NCI-H524 treated with DMSO at 0.1 percent for 48 hours (cell line): ENCODE data around the gene GDNF.
"Not testable (repeated sequence)": the region's sequence is repeated elsewhere in the genome, so short reads cannot be mapped to it uniquely, and the experiment has no call there.

ENCODE experiments used
- DNase-seq: peaks from one replicate; lab custom pipeline; 2025; lab: John Stamatoyannopoulos, UW

GDNF gene, protein sequence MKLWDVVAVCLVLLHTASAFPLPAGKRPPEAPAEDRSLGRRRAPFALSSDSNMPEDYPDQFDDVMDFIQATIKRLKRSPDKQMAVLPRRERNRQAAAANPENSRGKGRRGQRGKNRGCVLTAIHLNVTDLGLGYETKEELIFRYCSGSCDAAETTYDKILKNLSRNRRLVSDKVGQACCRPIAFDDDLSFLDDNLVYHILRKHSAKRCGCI

DNA sequence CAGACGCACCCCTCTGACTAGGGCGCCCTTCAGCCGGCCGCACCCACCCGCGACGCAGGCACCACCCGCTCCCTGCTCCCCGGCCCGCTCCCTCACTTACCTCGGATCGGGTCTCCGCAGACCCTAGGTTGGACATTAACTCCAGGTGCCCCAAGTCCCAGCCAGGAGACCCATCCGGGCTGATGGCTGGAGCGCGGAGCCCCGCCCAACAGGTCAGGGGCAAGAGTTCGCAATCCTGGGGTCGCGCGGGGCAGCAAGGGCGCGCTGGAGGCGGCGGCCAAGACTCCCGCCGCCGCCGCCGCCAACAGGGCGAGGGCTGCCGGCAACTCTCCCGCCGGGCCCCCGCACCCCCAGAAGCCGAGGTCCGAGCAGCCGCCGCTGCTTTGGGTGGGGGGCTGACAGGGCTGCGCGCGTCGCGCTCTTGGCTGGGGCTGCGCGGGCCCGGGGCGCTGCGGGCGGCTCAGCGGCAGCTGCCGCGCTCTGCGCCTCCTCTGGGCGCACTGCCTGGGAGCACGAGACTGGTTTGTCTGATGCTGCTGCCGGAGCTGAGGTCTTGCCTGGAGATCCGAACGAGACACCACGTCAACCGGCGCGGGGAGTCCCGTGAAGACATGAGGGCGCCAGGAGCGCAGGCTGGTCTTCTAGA lies at the start of gene GDNF:
TSS of gene GDNF (minus strand) at position 635 of the 646 bp plus-strand sequence. CDS start 5,245 bp downstream, outside the sequence.
- peak; percentile 12 for DNase-seq

DNA sequence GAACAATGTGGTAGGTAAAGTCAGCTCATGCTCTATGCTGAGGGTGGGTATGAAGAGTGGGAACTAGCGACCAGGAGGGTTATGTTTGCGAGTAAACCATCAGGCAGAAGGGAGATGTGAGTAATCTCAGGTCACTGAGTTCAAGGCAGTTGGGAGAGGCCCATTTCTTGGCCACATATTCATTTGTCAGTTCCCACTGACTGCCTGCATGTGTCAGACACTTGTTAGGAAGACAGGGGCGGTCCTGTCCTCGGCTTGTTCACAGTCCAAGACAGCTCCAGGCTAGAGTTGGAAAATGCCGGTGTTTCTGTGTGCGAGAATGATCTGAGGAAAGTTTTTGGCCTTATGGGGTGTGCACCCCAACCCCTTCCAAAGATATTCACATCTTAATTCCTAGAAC lies 48.6 kb upstream of the GDNF start:
- DNase-seq = no peak

DNA sequence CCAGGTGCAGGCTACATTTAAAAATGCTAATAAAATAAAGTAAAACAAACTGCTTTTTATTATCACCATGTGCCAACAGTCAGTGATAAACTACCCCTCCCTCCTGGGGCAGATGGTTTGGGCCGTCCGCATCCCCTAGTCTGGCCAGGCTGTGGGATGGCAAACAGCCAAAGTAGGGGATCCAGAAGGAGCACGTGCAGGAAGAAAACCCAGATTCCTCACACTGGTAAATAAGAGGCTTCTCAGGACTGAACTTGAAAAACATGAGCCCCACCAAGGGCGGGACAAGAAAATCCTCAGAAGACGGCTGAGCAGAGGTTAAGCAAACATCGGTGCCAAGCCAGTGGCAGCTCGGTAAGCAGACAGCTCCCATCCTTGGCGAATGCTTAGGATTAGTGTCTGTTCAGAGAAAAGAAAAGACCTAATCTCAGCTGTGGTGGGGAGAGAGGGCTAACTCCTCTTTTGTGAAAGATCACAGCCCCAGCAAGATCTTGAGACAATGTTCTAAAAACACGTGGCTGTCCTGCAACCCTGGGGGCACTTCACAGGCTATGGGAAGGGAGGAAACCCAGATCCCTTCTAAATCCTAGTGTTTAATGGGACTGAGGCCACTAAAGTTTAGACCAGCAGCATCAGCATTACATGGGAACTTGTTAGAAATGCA lies 46.5 kb upstream of the GDNF start:
- peak; percentile 73 for DNase-seq

DNA sequence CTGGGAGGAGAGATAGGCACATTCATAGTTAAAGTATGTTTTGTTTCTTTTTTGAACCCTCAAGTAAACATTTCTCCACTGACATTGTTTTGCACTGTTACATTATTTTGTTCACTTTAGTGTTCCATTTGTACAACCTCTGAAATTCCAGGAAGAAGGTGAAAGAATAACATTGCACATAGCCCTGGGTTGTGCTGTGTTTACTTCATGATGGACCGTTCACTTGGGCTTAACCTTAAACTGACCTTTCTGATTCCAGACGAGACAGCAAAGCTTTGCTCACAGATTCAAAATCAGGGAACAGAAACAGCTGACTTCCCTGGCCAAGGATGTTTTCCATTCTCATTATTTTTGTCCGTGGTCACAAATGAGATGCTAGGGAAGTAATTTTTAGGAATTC lies 42.8 kb upstream of the GDNF start:
- DNase-seq = no peak

GRCh38 chr5:37881359-37881758 lies 41.5 kb upstream of the GDNF start:
- DNase-seq = no peak

DNA sequence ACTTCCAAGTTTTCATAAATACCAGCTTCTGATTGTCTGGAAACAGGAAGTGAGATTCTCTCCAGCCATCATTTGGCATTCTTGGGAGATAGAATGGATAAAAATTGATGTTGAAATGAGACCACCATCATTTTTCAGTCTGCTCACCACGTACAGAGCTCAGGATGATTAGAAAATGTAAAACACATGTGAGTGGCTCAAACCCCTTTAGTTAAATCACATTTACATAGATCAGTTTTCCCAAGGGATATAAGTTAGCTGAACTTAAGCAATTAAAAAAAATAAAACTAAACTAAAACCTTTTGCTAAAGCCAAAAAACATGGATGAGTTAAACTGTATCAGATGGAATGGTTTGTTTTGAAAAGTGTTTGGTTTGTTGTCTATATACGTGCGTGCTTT lies 37.1 kb upstream of the GDNF start:
- DNase-seq = no peak

- no peak for DNase-seq
Observed at GRCh38 chr5:37876245-37876644, 36.4 kb upstream of the GDNF start.

DNA sequence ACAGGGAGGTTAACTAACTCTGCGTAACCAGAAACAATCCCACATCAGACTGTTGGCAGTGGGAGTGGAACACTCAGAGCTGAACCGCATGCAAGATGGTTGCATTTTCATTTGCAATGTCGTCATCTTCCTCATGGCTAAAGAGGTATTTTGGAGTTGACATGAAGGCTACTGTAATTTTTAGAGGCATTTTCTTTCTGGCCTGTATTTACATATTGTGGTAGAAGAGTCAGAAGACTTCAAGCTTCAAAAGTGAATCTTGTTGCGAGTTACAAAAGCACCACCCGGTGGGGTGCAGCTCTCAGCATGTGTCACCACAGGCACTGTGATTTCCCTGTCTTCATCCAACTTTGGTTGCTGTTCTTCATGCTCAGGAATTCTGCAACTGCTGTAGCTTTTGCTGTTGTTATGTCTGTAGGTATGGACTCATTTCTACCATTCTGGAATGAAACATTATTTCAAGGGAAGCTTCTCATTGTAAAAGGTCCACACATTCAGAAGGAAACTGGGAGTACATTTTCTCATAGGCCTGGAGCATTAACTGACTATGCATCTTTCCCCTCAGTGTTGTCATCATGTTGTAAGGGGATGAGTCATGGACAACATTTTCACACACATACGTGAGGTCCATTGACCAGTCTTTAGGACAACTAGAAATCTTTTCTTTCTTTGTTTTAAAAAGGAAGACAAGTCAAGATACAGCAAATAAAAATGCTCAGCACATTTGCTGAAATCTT lies 35.4 kb upstream of the GDNF start:
- DNase-seq = no peak

DNA sequence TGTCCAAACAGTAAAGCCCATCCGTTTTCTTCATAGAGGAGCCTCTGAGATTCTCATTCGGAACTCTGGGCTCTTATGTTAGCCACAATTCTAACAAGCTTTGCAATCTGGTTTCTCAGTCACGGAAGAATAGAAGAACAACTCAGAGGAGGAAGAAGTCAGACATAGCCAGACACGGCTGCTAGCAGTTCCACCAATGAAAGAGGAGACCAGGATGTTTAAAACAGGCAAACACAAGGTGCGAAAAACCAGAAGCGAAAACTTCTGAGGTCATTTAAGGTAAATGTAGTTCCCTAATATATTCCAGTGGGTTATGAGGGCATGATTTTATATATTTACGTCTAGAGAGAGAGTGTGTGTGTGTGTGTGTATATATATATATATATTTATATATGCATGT lies 34.1 kb upstream of the GDNF start:
- no peak for DNase-seq

GRCh38 chr5:37871023-37871815 lies 31.4 kb upstream of the GDNF start:
- no peak for DNase-seq

- DNase-seq = no peak
Observed at GRCh38 chr5:37869216-37869615, 29.4 kb upstream of the GDNF start.

GRCh38 chr5:37867654-37868053 lies 27.8 kb upstream of the GDNF start:
- no peak for DNase-seq

GRCh38 chr5:37862907-37863306 lies 23.1 kb upstream of the GDNF start:
- DNase-seq = not testable (repeated sequence)

- DNase-seq = no peak
Observed at GRCh38 chr5:37860206-37860605, 20.4 kb upstream of the GDNF start.

DNA sequence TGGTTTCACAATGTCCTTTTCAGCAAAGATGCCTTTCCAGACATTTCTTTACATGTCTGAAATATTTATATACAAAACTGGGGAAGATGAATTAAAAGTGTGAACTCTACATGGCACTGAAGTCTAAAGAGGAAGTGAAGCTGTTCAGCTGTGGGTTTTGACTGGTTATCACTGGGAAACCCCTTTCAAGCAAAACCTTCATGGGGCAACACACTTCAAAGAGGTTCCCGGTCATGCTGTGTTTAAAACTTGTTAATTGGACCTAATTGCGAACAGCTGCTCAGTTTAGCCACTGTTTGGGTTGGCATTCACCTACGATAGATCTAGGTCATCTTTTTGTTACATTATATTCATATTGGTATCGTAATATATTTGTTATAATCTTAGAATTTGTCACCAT lies 20.0 kb upstream of the GDNF start:
- no peak for DNase-seq

DNA sequence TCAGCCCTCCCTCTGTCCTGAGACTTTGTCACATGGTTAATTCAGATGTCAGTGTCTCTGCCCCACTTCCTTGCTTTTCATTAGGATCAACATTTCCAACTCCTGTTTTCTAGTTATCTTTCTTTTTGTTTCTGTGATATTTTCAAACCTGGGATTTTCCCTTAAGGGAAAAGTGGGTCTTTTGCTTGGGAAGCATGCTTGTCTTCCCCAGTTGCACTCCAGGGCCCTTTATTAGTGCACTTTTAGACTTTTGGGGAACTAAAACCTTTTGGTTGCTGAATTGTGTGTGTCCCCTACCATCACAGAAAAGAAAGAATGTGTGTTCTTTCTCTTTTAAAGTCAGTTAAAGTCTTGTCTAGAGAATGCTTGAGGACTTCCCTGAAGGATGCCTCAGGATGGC lies 18.4 kb upstream of the GDNF start:
- DNase-seq = no peak

DNA sequence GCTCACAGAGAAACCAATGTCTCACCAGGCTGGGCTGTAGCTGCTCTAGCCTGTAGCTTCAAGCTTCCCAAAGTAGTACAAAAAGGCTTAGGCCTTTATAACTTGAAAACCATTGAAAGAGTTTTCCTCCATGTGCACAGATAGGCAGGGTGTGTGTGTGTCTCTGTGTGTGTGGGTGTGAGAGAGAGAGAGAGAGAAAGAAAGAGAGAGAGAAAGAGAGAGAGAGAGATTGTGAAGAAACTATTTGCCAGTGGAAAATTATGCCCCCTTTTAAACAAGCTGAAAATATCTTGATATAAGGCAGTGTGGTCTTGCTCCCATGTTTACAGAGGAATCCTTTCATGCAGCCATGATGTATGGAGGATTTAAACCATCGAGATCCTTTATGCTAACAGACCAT lies 17.9 kb upstream of the GDNF start:
- DNase-seq = no peak

GRCh38 chr5:37855438-37855837 lies 15.6 kb upstream of the GDNF start:
- no peak for DNase-seq

DNA sequence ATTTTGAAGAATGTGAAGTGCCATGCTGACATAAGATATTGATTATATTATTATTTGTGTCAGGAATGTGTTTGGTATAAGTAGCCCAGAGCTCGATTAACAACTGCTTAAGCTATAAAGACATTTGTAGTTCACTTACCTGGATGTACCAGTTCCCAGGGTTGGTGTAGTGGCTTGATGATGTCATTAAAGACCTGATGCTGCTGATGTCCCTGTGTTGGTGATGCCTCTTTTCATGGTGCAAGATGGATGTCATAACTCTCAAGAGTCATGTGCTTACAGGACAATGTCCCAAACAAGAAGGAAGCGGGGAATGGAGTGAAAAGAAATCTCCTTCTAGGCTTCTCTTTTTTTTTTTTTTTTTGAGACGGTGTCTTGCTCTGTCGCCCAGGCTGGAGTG lies 11.5 kb upstream of the GDNF start:
- no peak for DNase-seq

GRCh38 chr5:37850226-37850865 lies 10.5 kb upstream of the GDNF start:
- no peak for DNase-seq

GRCh38 chr5:37849641-37850040 lies 9.8 kb upstream of the GDNF start:
- no peak for DNase-seq
